GM19463 (cell line): ENCODE results near the gene MYO3B.
"Not testable (repeated sequence)": the region's sequence is repeated elsewhere in the genome, so short reads cannot be mapped to it uniquely, and the experiment has no call there.

ENCODE experiments used
- ATAC-seq: cut with Tn5 transposase; IDR thresholded peaks from one replicate; pipeline ENCODE4 v1.9.1; 2021; ENCODE audit warnings: mild to moderate bottlenecking, moderate library complexity; ENCODE audit not compliant: unreplicated experiment

MYO3B gene

GRCh38 chr2:170582751-170583463, 405.0 kb downstream of the MYO3B start:
- ATAC-seq: no peak

DNA sequence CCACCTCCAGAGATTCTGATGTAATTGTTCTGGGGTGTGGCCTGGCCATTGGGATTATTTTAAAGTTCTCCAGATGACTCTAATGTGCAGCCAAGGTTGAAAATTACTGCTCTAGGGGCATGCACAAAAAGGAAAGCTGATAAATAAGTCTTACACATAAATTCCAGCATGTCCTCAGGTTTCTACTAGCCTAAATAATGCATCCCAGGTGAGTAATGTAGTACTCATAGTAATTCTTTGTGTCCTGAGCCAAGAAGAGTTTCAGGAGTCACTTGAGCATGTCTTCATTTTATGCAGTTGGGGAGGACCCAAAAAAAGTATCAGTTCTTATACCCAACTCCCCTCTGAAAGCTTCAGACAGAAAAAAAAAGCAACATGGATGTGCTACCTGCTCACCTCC, 407.1 kb downstream of the MYO3B start:
- no peak for ATAC-seq

GRCh38 chr2:170586571-170587095, 408.7 kb downstream of the MYO3B start:
- no peak for ATAC-seq

DNA sequence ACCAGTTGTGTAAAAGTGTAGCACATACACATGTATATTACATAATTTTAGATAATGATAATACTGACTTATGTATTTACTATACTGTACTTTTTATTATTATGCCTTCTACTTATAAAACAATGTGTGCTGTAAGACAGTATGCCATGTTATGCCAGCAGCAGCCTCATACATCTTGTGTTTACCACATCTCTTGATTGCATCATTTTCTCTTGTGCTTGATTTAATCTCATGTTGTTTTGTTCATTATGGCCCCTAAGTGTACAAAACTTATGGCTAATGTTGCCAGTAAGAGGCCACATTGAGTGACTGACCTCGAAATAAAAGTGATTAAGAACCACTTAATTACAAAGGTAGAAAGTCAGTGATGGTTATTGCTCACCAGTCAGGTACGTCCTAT, 409.2 kb downstream of the MYO3B start:
- no peak for ATAC-seq

- ATAC-seq: no peak
Observed at GRCh38 chr2:170587922-170588321, 410.0 kb downstream of the MYO3B start.

DNA sequence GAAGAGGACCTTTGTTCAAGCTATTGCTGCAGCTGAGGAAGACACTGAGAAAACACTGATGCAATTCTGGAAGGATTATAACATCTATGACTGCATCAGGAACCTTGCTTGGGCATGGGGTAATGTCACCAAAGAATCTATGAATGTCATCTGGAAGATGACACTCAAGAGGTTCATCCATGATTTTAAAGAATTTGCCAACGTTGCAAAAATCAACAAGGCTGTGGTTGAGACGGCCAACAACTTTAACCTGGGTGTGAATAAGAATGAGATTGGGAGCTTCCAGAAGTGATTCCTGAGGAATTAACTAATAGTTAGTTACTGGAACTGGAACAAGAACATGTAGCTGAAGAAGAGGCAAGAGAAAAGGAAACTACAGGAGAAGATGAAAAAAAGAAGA, 410.8 kb downstream of the MYO3B start:
- no peak for ATAC-seq

- no peak for ATAC-seq
Observed at GRCh38 chr2:170596576-170596975, 418.6 kb downstream of the MYO3B start.

DNA sequence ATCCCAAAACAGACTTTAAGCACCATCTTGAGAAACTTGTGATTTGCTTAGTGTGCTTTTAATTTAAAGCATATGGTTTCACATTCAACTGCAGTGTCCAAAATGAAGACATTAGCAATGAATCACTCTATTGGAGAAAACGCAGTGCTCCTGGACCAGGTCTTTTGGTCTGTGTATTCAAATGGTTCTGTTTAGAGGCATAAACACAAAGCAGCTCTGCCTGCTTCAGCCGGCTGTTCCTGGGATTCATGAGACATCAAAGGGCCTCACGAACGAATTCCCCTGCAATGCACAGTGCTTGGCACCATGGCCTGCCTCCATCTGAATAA, 420.1 kb downstream of the MYO3B start:
- no peak for ATAC-seq

- ATAC-seq: no peak
Observed at GRCh38 chr2:170601489-170601888, 423.5 kb downstream of the MYO3B start.

DNA sequence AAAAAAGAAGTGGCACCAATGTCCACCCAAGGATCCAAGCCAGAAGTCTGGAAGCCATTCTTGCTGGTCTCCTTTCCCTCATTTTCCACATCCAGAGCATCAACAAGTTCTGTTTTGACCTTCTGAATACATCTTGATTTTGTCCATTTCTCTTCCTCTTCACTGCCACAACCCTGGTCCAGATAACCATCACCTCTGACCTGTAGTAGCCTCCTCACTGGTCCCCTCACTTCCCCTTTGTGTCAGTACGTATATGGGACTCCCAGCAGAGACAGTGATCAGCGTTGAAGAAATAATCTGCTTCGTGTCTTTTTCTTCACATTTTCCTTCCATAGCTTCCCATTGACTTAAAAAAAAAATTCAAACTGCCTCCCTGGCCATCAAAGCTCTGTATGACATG, 427.9 kb downstream of the MYO3B start:
- ATAC-seq: no peak

DNA sequence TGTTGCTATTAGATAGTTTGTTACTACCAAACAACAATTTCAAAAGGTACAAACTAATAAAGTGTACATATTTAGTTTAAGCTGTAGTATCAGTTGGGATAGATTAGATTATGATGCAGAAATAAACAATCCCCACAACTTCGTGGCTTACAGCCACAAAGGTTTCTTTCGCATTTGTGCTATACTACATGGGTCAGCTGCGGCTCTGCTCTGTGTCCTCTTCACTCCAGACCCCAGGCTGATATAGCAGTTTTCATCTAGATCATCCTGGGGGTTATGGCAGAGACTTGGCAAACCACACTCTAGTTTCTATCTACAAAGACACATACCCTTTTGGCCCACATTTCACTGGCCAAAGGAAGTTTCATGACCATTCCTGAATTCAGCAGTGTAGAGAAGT, 429.2 kb downstream of the MYO3B start:
- ATAC-seq: no peak

DNA sequence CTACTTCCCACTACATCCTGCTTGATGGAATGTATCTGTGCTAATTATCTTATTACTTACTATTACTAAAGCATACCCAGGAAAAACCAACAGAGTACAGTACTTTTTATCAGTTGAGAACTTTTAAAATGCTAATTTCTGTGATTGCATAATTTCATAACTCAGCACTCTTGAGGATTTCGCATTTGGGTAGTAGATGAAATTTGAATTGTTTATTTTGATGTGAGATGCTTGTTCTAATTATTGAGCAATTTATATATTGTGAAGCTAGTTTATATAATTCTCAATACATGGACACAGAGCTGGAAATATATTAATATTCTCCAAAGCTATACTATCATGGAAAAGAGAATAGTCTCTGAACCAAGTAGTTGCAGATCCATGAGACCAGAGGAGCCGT, 432.7 kb downstream of the MYO3B start:
- ATAC-seq: no peak

DNA sequence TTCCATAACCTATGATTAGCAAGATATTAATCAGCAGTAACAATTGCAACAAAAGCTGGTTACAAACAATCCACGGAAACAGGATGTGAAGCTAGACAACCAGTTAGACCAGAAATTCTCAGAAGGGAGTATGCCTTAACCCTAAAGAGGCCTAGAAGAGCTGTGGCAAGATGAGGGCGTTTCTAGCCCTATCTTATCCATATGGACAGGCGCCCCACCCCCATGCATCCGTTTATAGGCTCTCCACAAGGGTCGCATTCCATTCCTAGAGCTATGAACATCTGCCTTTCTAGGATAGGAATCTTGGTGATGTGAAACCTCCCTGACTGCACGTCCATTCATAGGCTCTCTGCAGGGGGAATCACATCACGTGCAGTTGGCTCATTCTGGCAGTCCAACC, 441.0 kb downstream of the MYO3B start:
- ATAC-seq: not testable (repeated sequence)

DNA sequence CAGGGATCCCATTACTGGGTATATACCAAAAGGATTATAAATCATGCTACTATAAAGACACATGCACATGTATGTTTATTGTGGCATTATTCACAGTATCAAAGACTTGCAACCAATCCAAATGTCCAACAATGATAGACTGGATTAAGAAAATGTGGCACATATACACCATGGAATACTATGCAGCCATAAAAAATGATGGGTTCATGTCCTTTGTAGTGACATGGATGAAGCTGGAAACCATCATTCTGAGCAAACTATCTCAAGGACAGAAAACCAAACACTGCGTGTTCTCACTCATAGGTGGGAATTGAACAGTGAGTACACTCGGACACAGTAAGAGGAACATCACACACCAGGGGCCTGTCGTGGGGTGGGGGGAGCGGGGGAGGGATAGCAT, 457.1 kb downstream of the MYO3B start:
- ATAC-seq: not testable (repeated sequence)

GRCh38 chr2:170639635-170640034, 461.7 kb downstream of the MYO3B start:
- ATAC-seq: no peak

- ATAC-seq: no peak
Observed at GRCh38 chr2:170641961-170642360, 464.0 kb downstream of the MYO3B start.

DNA sequence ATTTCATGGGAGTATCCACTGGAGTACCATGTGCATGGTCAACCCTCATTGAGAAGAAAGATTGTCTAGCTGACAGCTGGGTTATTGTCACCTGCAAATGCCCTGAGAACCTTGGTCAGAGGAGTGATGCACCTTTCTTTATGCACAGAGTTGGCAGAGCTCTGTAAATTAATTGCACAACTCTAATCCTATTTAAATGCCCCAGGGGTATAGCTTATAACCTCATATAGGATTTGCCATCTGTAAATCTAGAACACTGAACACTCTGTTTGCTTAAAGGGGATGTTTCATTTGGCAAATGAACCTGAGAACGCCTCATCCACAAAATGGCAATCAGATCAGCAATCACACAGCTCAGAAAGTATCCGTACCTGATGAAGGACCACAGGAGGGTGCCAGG, 465.4 kb downstream of the MYO3B start:
- ATAC-seq: no peak

DNA sequence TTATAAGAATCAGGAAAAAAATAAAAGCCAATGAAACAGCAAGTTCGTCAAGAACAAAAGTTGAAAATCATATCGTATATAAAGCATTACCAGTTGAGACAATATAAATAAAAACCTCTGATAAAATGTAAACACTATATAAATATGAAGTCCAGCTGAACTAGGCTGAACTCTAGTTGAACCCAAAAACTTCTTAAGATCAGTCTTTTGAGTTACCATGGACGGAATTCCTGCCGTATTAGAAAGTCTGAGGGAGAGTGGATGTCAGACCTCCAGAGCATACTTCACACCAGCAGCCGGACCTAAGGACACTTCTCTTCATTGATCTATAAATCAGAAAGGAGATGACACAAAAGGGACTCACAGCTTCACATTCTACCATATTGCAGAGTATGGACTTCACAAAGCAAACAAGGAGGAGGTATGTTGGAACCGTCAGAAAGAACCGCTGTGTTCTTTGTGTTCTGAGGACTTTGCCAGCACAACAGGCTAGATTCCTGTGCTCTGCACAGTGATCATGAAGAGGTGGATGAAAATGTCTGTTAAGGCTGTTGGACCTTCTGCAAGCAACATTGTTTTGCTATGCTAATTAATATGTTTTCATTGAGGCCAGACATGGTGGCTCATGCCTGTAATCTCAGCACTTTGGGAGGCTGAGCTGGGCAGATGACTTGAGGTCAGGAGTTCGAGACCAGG, 469.9 kb downstream of the MYO3B start:
- ATAC-seq: no peak

DNA sequence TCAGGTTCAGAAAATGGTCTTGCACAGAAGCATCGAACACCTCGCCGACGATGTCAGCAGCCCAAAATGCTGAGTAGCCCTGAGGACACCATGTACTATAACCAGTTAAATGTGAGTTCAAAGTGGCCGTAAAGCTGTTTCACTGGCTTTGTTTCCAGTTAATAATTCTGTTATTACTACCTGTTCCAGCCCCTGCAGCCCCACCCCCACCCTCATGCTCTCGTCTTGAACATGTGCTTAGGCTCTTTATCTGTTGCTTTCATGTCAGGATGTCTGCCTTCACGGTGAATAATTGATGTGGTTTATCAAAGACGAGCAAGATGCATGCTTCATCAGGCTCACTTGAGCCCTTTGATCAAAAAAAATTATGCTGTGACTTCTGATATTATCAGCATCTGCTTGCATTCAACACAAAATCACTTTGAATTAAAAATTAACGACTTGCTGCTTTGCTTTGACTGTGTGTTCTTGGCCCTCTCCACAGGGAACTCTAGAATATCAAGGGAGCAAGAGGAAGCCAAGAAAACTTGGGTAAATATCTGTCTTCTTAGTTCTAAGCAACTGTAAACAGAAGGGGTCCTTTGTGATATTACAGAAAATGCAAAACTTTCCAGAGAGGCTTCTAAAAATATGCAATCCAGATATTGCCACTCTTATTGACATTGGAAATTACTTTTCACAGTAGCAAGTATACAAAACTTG, 473.8 kb downstream of the MYO3B start:
- ATAC-seq: no peak

DNA sequence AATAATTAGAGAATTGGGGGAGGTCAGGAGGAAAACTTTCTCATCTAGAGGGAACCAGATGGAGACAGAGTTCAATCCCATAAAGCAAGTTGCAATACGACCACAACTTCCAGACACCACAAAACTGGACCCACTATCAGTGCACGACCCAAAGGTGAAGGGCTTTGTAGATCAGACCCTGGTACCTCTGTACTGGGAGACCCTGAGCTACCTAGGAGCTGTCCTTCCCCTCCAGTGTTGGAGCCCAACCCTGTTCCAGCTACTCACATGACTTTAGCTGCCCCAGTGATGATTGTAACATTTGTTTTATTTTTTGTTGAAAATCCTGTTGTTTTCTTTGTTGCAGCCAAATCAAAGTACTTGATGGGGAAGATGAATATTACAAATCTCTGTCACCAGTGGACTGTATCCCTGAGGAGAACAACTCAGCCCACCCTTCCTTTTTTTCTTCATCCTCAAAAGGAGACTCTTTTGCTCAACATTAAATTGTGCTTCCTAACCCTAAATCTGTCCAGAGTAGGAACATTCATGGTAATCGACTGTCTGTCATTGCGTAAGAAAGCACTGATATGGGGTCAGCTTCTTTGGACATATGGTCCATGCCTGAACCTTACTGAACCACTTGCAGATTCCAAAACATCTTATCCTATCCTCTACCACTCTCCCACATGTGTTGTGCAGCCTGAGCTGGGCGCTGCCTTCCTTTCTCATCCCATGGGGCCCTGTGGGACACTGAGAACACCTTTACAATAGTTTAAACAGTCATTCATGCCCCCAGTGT, 474.9 kb downstream of the MYO3B start:
- ATAC-seq: no peak

GRCh38 chr2:170656669-170657068, 478.7 kb downstream of the MYO3B start:
- no peak for ATAC-seq
